Esophagus muscularis mucosa (tissue), 4 donors: ENCODE measurements around the gene MRC2. TPM values are rescaled to one million over a fixed set of nuclear protein-coding genes. Genes with fewer than 3 reads are reported as not detected.

Experiments
- DNase-seq: peaks from one replicate; pipeline ENCODE4 v3.0.0-alpha.2; 2017; ENCODE audit errors: extremely low spot score
- H3K27ac ChIP-seq, 4 donors: fragments of 200-600 bp; sonication (generic); replicated peaks in 1 of 4; 1 replicate in 3 of 4; 2 replicates in 1 of 4; pipeline ENCODE4 v1.5.1; 2016 to 2019; ENCODE audit warnings: mild to moderate bottlenecking in 1 of 4
- H3K27me3 ChIP-seq, 4 donors: fragments of 200-600 bp; sonication (generic); one replicate each; pipeline versions ENCODE4 v1.5.1 to v1.6.0; 2016 to 2019
- H3K36me3 ChIP-seq, 4 donors: fragments of 200-600 bp; sonication (generic); one replicate each; pipeline ENCODE4 v1.5.1; 2016 to 2019
- H3K4me1 ChIP-seq, 4 donors: fragments of 200-600 bp; sonication (generic); one replicate each; pipeline ENCODE4 v1.5.1; 2016 to 2019
- H3K4me3 ChIP-seq, 4 donors: fragments of 200-600 bp; sonication (generic); 1 replicate in 2 of 4; 2 replicates in 2 of 4; pipeline ENCODE4 v1.5.1; 2016 to 2019; ENCODE audit warnings: mild to moderate bottlenecking in 4 of 4, moderate library complexity in 1 of 4
- H3K9me3 ChIP-seq, 4 donors: fragments of 200-600 bp; sonication (generic); 1 replicate in 3 of 4; 2 replicates in 1 of 4; pipeline ENCODE4 v1.5.1; 2016 to 2019
- EP300 ChIP-seq: sonication (generic); formaldehyde crosslinking; IDR thresholded peaks from one replicate; pipeline ENCODE4 v1.6.1; 2017; ENCODE audit warnings: antibody characterized with exemption
- POLR2A ChIP-seq: fragments of 450-650 bp; IDR thresholded peaks from one replicate; pipeline ENCODE4 v1.6.1; 2017; ENCODE audit warnings: antibody characterized with exemption, moderate library complexity, mild to moderate bottlenecking, low read depth
- POLR2AphosphoS5 ChIP-seq, 2 donors: sonication (generic); formaldehyde crosslinking; IDR thresholded peaks; one replicate each; pipeline ENCODE4 v1.6.1; 2017; ENCODE audit warnings: antibody characterized with exemption in 2 of 2
- WGBS: methylation state at CpG from one replicate; pipeline ENCODE4 v1.1.5; 2018; 5-methylcytosine and 5-hydroxymethylcytosine counted together
- intact Hi-C: fragments of 100-400 bp; cut with DNase I; formaldehyde crosslinking; loops from one replicate; pipeline ENCODE4 v1.15.1; 2023
- total RNA-seq, 4 donors: library from RNA; depleted of rRNA; stranded (reverse); fragments of >200 nt; gene quantifications; one replicate each; pipeline versions ENCODE4 v1.1.0 to v1.2.1, GENCODE V29; 2016
- TF ChIP-seq, protein P1 (sequence below), 3 experiments: fragments of 200-600 bp in 2 of 3; fragments of 450-650 bp in 1 of 3; sonication (generic) in 2 of 3; IDR thresholded peaks; one replicate each; pipeline ENCODE4 v1.5.1; 2017 to 2019; ENCODE audit warnings: antibody characterized with exemption in 3 of 3, mild to moderate bottlenecking in 2 of 3, moderate library complexity in 1 of 3

The MRC2 gene, protein sequence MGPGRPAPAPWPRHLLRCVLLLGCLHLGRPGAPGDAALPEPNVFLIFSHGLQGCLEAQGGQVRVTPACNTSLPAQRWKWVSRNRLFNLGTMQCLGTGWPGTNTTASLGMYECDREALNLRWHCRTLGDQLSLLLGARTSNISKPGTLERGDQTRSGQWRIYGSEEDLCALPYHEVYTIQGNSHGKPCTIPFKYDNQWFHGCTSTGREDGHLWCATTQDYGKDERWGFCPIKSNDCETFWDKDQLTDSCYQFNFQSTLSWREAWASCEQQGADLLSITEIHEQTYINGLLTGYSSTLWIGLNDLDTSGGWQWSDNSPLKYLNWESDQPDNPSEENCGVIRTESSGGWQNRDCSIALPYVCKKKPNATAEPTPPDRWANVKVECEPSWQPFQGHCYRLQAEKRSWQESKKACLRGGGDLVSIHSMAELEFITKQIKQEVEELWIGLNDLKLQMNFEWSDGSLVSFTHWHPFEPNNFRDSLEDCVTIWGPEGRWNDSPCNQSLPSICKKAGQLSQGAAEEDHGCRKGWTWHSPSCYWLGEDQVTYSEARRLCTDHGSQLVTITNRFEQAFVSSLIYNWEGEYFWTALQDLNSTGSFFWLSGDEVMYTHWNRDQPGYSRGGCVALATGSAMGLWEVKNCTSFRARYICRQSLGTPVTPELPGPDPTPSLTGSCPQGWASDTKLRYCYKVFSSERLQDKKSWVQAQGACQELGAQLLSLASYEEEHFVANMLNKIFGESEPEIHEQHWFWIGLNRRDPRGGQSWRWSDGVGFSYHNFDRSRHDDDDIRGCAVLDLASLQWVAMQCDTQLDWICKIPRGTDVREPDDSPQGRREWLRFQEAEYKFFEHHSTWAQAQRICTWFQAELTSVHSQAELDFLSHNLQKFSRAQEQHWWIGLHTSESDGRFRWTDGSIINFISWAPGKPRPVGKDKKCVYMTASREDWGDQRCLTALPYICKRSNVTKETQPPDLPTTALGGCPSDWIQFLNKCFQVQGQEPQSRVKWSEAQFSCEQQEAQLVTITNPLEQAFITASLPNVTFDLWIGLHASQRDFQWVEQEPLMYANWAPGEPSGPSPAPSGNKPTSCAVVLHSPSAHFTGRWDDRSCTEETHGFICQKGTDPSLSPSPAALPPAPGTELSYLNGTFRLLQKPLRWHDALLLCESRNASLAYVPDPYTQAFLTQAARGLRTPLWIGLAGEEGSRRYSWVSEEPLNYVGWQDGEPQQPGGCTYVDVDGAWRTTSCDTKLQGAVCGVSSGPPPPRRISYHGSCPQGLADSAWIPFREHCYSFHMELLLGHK (N-terminal part only)
- total RNA-seq = 10 to 100 TPM; 31.0 to 57.7 (median 40.4) TPM

DNA sequence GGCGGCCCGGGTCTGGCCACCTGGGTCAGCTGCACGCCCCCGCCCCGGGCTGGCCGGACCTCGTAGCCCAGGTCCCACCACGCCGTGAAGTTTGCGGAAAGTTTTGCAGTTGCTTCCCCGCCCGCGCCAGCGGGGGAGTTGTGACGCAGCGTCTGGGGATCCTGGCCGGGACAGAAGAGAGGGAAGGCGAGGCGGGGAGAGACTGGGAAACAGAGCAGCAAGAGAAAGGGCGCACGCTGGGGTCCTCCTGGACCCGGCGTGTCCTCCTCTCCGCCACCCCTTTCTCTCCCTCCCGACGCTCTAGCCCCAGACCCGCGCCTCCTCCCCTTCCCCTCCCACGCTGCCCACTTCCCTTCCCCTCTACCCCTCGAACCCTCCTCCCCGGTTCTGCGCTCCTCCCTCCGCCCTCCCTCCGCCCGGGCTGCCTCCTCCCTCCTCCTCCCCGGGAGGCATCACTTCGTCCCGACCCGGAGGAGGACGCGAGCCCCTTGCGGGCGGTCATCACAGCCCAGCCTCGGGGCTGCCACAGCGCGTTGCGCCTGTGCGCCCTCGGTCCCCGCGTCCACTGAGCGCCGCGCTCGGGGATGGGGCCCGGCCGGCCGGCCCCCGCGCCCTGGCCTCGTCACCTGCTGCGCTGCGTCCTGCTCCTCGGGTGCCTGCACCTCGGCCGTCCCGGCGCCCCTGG, at the start of gene MRC2:
Gene MRC2, plus strand, starts transcription at position 452 of the 685 bp plus-strand sequence. Its CDS starts 133 bp downstream, at position 585.
- Histone ChIP-seq H3K4me3 (peak within 1 kb of the TSS; percentile 60 to 65 (median 63)), H3K36me3 (peaks cover 0 to 7% (median 3%) of the 10 kb centered on the region in 4 donors), H3K4me1 (peaks cover 17 to 47% (median 36%) of the 10 kb centered on the region in 4 donors), H3K9me3 (no peaks in the 10 kb centered on the region), H3K27ac (peak within 1 kb of the TSS; percentile 81 to 87 (median 83)), H3K27me3 (peaks cover 0 to 59% (median 10%) of the 10 kb centered on the region in 4 donors)
- TF ChIP-seq EP300 = no peak
- TF ChIP-seq POLR2AphosphoS5 (IDR thresholded peaks at IDR 0.05) = peak; percentile 8 to 48
- WGBS = under 1% methylated on average over 38 of the region's 68 CpGs
- no peak for DNase-seq
- intact Hi-C loops = no loop called here

DNA sequence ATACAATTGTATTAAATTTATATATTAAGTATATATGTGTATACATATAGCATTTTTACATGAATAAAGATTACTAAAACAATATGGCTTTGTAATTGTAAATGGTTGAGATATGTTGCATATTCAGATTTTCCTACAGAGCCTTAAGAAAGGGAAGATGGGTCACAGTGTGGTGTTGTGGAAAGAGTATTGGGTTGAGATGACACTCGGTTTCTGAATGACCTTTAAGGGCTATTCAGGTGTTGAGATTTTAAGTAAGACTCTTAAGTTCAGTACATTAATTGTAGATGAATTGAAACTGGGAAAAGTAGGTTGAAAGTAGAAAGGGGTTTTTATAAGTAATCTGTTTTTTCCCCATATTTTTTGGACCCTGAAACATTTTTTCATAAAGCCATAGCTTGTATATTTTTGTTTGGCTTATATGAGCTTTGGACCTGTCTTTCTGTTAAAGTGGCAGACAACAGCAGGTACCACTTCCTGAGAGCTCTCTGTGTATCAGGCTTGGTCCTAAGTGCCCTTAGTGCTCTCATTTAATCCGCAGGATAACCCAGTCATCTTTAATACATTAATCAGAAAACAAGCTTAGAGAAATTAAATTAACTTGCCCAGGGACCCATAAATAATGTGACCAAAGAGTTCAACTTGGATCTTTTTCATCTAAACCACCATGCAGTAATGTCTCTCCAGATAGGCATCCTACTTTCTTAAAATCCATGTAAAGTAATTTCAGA, 48.5 kb upstream of the MRC2 start:
- no peak for DNase-seq
- Histone ChIP-seq H3K27ac (no peak overlapping the region), H3K27me3 (no peaks in the 10 kb centered on the region), H3K4me3 (no peak overlapping the region), H3K36me3 (peaks cover 10 to 91% (median 67%) of the 10 kb centered on the region in 4 donors), H3K4me1 (no peaks in the 10 kb centered on the region), H3K9me3 (no peaks in the 10 kb centered on the region)
- 88% methylated on average over 2 of the region's 2 CpGs for WGBS
- intact Hi-C loops = no loop called here
- TF ChIP-seq POLR2A (no peak), POLR2AphosphoS5 (IDR thresholded peaks at IDR 0.05) (no peak), EP300 (no peak)
- TF ChIP-seq, protein P1, sequence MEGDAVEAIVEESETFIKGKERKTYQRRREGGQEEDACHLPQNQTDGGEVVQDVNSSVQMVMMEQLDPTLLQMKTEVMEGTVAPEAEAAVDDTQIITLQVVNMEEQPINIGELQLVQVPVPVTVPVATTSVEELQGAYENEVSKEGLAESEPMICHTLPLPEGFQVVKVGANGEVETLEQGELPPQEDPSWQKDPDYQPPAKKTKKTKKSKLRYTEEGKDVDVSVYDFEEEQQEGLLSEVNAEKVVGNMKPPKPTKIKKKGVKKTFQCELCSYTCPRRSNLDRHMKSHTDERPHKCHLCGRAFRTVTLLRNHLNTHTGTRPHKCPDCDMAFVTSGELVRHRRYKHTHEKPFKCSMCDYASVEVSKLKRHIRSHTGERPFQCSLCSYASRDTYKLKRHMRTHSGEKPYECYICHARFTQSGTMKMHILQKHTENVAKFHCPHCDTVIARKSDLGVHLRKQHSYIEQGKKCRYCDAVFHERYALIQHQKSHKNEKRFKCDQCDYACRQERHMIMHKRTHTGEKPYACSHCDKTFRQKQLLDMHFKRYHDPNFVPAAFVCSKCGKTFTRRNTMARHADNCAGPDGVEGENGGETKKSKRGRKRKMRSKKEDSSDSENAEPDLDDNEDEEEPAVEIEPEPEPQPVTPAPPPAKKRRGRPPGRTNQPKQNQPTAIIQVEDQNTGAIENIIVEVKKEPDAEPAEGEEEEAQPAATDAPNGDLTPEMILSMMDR (IDR thresholded peaks at IDR 0.05) = no peak

DNA sequence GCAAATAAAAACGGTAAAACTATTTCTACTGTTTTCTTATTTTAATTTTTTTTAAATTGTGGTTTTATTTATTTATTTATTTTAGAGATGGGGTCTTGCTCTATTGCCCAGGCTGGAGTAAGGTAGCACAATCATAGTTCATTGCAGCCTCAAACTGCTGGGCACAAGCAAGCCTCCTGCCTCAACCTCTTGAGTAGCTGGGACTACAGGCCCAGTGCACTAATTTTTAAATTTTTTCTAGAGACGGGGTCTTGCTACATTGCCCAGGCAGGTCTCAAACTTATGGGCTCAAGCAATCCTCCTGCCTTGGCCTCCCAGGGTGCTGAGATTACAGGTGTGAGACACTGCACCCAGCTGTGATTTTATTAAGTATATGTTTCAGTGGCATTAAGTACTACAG, 46.5 kb upstream of the MRC2 start:
- H3K27ac ChIP-seq = no peak overlapping the region
- TF ChIP-seq, protein P1 (IDR thresholded peaks at IDR 0.05) = no peak
- no peak for TF ChIP-seq POLR2A
- no peak for TF ChIP-seq POLR2AphosphoS5 (IDR thresholded peaks at IDR 0.05)
- TF ChIP-seq EP300 = no peak
- DNase-seq = no peak
- WGBS = 92% methylated on average over 2 of the region's 2 CpGs
- no peak overlapping the region for H3K4me3 ChIP-seq
- H3K27me3 ChIP-seq = no peaks in the 10 kb centered on the region
- H3K4me1 ChIP-seq = no peaks in the 10 kb centered on the region
- no peaks in the 10 kb centered on the region for H3K9me3 ChIP-seq
- intact Hi-C loops = no loop called here
- H3K36me3 ChIP-seq = peaks cover 4 to 88% (median 57%) of the 10 kb centered on the region in 4 donors

DNA sequence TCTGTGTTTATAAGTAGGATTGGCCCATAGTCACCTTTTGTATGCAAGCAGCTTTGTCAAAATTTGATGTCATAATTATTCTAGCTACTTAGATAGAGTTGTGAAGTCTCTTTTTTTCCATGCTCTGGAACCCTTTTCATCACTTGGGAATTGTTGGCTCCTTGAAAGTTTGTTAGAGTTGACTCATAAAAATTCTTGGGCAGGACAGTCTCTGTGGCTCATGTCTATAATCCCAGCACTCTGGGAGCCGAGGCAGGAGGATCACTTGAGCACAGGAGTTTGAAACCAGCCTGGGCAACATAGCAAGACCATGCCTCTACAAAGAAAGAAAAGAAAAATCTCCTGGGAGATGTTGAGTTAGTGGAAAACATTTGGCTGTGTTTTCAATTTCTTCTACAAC, 45.7 kb upstream of the MRC2 start:
- Histone ChIP-seq H3K9me3 (no peaks in the 10 kb centered on the region), H3K36me3 (peaks cover 11 to 88% (median 61%) of the 10 kb centered on the region in 4 donors), H3K27ac (no peak overlapping the region), H3K4me3 (no peak overlapping the region), H3K27me3 (no peaks in the 10 kb centered on the region), H3K4me1 (no peaks in the 10 kb centered on the region)
- WGBS = 45% methylated on average over 1 of the region's 1 CpG
- no peak for DNase-seq
- intact Hi-C loops = no loop called here
- TF ChIP-seq, protein P1 (IDR thresholded peaks at IDR 0.05) = no peak
- TF ChIP-seq POLR2AphosphoS5 (IDR thresholded peaks at IDR 0.05) (no peak), EP300 (no peak), POLR2A (no peak)
